22Rv1 (cell line): Measurements from ENCODE around the gene SLFN5.

ENCODE experiments used
- ZFX ChIP-seq: fragments of 450-650 bp; IDR thresholded peaks from 2 replicates; pipeline ENCODE4 v1.6.1; 2017; ENCODE audit warnings: antibody characterized with exemption, borderline replicate concordance
- TF ChIP-seq, protein P1 (sequence below): fragments of 450-650 bp; IDR thresholded peaks from 2 replicates; pipeline ENCODE4 v1.5.1; 2017; ENCODE audit warnings: mild to moderate bottlenecking

DNA sequence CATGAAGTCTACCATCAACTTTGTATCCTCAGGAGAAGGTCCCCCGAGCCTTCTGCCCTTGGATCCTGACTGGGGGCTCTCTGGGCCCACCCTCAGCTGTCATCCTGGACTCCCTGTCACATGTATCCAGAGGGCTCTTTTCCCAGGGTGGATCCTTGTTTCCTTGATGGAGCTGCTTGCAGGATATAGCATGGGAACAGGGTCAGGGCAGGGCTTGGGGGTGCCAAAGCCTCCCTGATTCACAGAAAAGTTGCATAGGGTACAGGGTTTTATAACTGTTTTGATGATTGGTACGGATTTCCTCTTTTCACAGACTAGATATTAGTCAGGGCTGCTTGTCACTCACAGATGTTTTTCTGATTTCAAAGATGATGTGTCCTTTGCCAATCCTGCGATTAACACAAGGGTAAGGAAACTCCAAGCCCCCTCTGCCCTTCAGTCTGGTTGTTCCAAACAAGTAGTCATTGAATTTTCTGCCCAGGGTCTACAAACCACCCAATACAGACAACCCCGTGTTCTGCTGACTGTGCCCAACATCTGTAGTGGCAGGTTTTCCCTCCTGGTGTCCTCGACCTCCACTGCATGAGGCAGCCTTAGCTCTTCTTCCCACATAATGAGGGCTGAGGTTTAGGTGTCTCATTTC lies 28.1 kb upstream of the SLFN5 start:
- TF ChIP-seq, protein P1, sequence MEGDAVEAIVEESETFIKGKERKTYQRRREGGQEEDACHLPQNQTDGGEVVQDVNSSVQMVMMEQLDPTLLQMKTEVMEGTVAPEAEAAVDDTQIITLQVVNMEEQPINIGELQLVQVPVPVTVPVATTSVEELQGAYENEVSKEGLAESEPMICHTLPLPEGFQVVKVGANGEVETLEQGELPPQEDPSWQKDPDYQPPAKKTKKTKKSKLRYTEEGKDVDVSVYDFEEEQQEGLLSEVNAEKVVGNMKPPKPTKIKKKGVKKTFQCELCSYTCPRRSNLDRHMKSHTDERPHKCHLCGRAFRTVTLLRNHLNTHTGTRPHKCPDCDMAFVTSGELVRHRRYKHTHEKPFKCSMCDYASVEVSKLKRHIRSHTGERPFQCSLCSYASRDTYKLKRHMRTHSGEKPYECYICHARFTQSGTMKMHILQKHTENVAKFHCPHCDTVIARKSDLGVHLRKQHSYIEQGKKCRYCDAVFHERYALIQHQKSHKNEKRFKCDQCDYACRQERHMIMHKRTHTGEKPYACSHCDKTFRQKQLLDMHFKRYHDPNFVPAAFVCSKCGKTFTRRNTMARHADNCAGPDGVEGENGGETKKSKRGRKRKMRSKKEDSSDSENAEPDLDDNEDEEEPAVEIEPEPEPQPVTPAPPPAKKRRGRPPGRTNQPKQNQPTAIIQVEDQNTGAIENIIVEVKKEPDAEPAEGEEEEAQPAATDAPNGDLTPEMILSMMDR, result no peak
- no peak for TF ChIP-seq ZFX
